HG03280 (cell line): Measurements from ENCODE around the gene LPP.

ENCODE experiments used
- ATAC-seq: cut with Tn5 transposase; IDR thresholded peaks from one replicate; pipeline ENCODE4 v1.9.1; 2021; ENCODE audit warnings: mild to moderate bottlenecking, moderate library complexity; ENCODE audit not compliant: unreplicated experiment

The LPP gene

GRCh38 chr3:188244395-188244861 lies 90.5 kb downstream of the LPP start:
- no peak for ATAC-seq

DNA sequence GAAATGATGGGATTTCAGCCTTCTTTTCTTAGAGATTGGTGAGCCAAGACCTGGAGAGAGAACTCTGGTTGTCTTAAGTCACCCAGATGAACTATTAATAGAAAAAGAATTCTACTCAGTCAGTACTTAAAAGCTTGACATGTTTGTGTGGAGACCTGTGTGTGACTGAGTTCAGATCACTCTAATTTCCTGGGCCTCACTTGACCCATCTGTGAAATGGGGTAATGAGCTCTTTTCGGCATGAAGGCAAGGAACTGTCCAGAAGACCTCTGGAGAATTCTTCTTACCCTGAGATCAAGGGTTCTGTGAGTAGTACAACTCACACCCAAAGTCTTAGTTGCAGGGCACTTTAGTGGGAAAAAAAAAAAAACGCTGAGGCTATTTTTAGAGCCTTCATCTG lies 92.9 kb downstream of the LPP start:
- ATAC-seq: no peak

DNA sequence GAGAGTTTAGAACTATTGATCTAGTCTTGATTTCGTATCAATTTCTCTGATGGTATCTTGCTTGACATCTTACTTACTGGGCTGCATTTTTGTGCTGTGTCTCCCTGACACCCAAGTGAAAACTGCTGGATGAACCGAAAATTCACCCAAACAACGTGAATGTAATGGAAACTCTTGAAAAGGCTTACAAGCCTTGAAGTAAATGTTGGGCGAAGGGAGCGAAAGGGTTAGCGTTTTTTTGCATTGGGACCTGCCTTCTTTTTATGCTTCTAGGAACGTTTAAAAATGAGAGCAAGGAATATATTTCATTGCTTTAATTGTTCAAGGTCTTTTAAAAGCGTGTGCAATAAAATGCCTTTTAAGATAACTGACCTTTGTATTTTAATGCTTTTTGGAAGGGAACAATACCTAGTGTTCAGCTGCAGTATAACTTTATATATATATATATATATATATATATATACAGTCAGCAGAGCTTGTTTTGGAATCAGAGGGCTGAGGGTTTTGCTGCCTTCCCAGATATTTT lies 94.1 kb downstream of the LPP start:
- no peak for ATAC-seq

DNA sequence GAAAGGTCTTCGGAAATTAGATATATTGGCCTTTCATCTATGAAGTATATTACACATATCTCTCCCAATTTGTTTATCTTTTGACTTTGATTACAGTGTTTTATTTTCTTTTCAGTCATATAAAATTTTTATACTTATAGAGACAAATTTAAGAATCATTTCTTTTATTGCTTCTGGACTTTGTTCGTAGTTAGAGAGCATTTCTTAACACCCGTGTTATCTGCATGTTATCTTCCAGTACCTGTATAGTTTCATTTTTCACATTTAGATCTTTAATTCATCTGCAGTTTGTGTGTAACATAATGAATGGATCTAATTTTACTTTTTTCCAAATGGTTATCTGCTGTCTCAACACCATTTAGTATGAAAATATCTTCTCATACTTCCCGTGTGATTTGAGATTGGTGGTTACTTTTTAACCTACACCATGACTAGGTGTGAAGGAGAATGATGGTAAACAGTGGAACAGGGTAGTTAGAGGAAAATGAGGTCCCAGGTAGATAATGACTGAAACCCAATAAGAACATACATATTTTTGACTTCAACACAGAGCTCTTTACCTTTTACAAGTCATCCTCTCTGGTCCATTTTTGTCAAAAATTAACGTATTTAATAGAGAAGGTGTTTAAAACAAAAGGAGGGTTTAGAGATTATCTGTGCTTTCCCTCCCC lies 99.3 kb downstream of the LPP start:
- ATAC-seq: no peak

DNA sequence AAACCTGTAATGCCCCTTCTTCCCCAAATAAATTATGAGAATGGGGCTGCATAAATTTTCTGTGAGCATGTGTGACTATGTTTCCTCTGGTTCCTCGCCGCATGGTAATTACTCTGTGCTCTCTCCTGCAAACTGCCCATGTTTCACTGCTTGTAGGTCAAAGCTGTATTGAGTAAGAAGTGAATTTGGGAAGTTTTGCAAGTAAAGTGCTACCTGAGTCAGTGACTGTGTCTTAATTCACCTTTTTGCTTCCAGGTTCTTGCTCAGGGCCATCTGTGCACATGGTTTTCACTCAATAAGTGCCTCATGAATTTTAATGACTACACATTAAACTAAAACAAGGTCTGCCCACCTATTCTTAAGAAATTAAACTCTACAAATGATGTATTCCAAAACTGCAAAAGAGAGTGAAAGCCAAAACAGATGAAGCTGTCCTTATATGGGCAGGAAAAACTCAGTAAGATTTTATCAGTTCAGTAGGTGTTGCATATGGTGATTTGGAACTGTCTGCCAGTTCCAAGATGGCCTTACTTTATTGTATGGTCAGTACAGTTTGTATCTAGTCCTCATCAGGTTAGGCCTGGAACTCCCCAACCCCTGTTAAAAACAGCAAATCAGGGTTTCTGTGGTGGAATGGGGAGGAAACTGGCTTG lies 100.0 kb downstream of the LPP start:
- no peak for ATAC-seq

DNA sequence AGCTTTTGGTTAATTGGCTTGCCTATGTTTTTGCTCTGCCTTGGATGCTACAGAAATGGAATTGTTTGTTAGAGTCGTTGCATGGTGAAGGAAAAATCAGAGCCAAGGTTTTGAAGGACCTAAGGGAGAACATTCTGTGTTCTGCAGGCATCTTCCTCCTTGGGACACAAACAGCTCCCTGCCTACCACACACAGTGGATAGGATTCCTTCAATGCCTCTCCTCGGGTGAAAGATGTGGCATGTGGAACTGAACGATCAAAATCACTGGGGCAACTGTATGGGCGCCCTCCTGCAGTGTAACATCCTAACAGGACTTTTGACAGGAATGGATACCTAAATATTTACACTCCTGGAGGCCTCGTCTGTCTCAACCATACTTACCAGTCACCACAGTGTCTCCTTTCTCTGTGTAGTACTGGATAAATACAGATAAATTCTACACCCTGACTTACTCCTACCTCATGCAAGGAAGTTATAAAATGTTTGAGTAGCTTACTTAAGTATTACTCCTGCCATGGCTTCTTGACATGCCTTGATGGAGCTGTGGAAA lies 100.6 kb downstream of the LPP start:
- ATAC-seq: no peak

DNA sequence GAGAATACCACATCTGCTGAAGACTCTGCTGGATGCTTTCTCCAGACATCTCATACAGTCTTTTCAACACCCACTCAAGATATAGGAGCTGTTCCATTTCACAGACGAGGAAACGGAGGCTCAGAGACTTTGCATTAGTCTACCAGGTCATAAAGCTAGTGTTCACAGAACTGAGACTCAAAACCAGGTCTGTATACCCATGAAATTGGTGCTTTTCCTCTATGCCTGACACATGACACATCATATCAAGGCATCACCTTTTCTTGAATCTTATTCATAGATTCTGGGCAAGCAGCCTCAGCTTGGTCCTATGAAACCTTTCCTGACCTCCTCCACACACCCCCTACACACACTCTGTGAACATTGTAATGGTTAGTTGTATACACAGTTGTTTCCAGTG lies 101.2 kb downstream of the LPP start:
- no peak for ATAC-seq

DNA sequence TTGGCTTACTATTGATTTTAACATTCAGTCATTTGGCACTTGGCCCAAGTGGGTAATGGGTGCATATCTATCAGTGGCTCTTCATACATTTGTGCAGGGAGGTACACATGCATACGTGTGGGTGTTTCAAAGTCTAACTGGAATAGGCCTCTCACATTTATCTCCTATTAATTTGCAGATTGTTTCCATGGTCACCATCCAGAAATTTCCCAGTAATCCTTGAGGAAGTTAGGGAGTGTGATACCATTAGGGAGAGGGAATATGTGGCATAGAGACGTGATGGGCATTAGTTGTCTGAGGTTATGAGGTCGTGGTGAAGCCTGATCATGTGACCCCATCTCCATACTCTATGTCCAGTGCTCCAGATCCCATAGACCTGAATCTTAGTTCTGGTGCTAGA lies 102.8 kb downstream of the LPP start:
- ATAC-seq: no peak

DNA sequence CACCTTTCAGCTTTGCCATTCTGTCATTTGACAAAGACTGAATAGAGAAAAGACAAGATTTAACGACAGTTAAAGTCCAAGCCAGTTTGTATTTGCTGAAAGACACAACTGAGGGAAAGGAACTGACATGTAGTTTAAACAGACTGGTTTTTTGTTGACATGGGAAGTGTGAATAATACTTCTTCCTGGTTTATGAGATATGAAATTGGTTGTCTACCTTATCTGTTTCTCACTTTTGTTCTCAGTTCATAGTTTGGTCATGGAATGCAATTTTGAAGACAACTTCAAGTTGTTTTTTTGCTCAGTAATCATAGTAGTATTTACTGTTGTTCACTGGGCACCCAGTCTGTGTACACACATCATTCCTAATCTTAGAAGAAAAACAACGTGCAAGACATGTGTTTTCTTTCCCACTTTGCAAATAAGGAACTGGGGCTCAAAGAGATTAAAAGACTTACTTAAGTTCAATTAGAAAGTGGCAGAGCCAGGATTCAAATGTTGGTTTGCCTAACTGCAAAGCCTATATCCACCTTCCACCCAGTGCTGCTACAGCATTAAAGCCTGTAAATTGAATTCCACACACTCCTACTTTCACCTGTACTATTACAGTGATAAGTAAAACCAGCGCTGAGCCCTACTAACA lies 103.5 kb downstream of the LPP start:
- ATAC-seq: no peak

DNA sequence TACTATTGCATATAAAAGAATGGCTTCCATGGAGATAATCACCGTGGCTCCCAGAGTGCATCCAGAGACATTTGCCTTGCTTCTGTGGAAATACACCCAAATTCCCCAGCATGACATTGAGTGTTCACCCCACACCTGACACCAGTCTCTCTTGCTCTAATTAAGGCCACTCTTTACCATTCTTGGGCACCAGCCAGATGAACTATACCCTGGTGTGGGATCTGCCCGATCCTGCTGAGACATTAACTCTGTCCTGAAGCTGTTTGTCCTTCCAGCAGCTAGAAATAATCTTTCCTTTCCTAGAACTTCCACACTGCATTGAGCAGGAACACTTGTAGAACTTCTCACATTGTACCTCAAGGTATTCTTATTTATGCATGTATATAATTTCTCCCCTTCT lies 105.2 kb downstream of the LPP start:
- ATAC-seq: no peak

DNA sequence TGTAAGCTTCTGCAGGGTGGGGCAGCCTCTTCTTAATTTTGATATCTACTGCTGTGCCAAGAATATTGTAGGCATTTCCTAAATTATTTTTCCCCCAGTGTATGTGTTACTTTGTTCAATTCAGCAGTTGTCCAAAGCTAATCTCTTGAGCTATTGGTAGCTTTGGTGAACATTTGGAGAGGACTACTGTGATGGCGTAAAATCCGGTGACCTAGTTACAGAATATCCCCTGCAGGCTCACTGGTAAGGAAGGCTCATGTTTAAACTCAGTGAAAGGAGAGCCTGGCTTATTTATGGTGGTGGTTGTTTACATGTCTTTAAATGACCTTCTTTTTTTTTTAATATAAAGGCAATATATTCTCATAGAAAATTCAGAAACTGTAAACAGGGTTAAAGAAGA lies 105.6 kb downstream of the LPP start:
- ATAC-seq: no peak

- no peak for ATAC-seq
These were observed 107.1 kb downstream of the LPP start for GRCh38 chr3:188261011-188261410.

DNA sequence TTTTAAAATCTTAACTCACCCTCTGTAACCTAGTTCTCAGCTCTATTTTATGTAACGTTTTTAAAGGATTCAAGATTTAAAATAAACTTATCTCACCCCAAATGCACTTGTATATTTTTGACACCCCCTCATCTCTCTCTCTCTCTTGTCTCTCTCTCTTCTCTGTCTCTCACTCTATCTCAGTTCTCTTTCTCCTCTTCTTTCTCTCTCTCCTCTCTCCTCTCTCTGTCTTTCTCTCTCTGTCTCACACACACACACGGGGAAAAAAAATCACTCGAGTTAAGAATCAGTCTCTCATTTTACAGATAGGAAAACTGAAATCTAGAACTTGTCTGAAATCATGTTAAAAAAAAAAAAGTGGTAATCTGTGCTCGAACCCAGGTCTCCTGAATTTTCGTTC lies 108.5 kb downstream of the LPP start:
- ATAC-seq: no peak

- no peak for ATAC-seq
These were observed 109.1 kb downstream of the LPP start for GRCh38 chr3:188262913-188263683.

GRCh38 chr3:188264226-188265207 lies 110.6 kb downstream of the LPP start:
- ATAC-seq: no peak

DNA sequence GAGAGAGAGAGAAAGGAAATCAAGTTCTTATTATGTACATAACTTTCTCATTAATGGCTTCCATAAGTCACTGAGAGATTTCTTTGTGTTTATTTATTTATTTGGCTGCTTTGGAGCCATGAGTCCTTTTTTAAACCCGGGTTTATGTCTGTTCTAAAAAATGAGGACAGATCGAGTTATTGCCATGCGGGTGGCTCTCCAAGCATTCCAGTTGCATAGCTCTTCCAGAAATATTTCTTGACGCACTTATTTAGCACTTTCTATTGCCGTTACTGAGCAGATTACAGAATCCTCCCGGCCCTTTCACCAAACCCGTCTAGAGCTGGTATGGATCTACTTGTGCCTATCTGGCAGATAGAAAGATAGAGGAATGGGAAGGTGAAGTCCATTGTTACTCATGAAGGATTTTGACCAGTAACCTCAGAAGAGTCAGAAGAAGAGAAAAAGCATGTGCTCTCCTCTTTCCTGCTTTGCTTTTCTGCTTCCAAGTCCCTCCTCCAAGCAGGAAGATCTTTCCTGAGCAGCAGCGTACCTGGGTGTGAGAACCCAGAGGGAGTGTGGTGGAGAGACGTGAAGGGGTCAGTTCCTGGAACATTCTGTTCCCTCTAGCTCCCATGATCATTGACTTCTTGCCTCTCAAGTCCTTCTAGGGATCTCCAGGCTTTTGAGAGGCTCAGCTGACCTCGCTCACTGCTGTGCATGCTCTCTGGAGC lies 112.8 kb downstream of the LPP start:
- no peak for ATAC-seq

GRCh38 chr3:188267790-188268335 lies 113.9 kb downstream of the LPP start:
- ATAC-seq: no peak

DNA sequence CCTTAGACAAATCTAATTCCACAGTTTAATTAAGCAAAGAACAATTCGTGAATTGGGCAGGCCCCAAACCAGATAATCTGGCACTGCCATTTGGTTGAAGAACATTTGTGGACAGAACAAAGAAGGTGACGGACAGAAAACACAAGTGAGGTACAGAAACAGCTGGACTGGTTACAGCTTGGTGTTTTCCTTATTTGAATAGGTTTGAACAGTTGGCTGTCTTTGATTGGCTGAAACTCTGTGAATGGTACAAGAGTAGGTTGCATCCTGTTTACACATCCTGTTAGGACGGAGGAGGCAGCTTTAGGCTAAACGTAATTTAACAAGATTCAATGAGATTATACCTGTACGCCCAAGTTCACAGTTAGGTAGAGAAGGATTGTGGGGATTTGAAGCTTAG lies 114.4 kb downstream of the LPP start:
- no peak for ATAC-seq

DNA sequence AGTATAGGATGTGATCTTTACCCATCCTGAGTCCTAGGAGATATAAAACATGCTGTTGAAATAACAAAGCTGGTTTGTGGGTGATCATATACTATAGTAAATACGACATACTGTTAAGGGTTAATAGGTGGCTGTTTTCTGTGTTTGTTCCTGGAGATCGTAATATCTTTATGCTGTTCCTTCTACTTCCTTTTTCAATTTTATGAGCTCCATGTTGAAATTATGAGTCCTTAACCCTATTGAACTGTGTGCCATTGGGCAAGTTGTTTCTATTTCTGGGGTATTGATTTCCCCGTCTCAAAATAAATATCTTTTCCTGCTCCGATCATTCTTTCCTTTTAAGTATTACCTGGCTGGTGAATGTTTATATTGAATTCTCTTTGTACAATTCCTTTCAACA lies 115.1 kb downstream of the LPP start:
- ATAC-seq: no peak
